ENCODE data around the gene MAP3K8.

GRCh38 chr10:30509508-30509907 is 75.5 kb downstream of the MAP3K8 start:
- TF ChIP-seq POLR2A (IDR thresholded peaks at IDR 0.05), result no peak
- no peak for TF ChIP-seq CTCF (IDR thresholded peaks at IDR 0.05)
